ENCODE results near the gene RRM1.

Gene RRM1

DNA sequence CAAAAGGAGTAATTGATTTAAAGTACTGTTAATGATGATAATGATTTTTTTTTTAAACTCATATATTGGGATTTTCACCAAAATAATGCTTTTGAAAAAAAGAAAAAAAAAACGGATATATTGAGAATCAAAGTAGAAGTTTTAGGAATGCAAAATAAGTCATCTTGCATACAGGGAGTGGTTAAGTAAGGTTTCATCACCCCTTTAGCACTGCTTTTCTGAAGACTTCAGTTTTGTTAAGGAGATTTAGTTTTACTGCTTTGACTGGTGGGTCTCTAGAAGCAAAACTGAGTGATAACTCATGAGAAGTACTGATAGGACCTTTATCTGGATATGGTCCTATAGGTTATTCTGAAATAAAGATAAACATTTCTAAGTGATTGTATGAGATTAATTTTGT, 43.9 kb downstream of the RRM1 start:
- TF ChIP-seq TAF1 (IDR thresholded peaks at IDR 0.05; ENCODE audit: borderline replicate concordance, insufficient read depth, low read length) = no peak
- TF ChIP-seq, protein P1, sequence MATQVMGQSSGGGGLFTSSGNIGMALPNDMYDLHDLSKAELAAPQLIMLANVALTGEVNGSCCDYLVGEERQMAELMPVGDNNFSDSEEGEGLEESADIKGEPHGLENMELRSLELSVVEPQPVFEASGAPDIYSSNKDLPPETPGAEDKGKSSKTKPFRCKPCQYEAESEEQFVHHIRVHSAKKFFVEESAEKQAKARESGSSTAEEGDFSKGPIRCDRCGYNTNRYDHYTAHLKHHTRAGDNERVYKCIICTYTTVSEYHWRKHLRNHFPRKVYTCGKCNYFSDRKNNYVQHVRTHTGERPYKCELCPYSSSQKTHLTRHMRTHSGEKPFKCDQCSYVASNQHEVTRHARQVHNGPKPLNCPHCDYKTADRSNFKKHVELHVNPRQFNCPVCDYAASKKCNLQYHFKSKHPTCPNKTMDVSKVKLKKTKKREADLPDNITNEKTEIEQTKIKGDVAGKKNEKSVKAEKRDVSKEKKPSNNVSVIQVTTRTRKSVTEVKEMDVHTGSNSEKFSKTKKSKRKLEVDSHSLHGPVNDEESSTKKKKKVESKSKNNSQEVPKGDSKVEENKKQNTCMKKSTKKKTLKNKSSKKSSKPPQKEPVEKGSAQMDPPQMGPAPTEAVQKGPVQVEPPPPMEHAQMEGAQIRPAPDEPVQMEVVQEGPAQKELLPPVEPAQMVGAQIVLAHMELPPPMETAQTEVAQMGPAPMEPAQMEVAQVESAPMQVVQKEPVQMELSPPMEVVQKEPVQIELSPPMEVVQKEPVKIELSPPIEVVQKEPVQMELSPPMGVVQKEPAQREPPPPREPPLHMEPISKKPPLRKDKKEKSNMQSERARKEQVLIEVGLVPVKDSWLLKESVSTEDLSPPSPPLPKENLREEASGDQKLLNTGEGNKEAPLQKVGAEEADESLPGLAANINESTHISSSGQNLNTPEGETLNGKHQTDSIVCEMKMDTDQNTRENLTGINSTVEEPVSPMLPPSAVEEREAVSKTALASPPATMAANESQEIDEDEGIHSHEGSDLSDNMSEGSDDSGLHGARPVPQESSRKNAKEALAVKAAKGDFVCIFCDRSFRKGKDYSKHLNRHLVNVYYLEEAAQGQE (IDR thresholded peaks at IDR 0.05; ENCODE audit: insufficient read depth in 1 of 2, low read depth in 2 of 2, low read length in 2 of 2) = no peak
- no peak for TF ChIP-seq POLR2AphosphoS5 (IDR thresholded peaks at IDR 0.05; ENCODE audit: low read depth, low read length)
- TF ChIP-seq FOXP2 (optimal IDR thresholded peaks at IDR 0.05; ENCODE audit: borderline replicate concordance, extremely low read depth, extremely low read length, insufficient read depth) = no peak
- TF ChIP-seq SIN3A (IDR thresholded peaks at IDR 0.05; ENCODE audit: borderline replicate concordance, insufficient read depth, low read length) = no peak

DNA sequence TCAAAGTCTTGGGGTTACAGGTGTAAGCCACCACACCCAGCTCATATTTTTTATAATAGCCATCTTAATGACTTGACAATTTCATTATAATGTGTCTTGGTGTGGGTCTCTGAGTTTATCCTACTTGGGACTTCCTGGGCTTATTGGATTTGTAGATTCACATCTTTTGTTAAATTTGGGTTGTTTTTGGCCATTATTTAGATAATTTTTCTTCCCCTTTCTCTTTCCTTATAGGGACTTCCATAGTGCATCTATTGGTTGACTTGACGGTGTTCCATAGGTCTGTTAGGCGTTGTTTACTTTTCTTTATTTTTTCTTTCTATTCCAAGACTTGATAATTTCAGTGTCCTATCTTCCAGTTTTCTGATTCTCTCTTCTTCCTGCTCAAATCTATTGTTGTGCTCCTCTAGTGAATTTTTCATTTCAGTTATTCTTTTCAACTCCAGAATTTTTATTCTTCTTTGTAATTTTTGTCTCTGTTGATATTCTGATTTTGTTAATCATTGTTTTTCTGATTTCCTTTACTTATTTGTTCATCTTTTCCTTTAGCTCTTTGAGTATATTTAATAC, 45.6 kb downstream of the RRM1 start:
- TF ChIP-seq POLR2AphosphoS5 (IDR thresholded peaks at IDR 0.05; ENCODE audit: low read depth, low read length) (no peak), SIN3A (IDR thresholded peaks at IDR 0.05; ENCODE audit: borderline replicate concordance, insufficient read depth, low read length) (no peak), FOXP2 (optimal IDR thresholded peaks at IDR 0.05; ENCODE audit: borderline replicate concordance, extremely low read depth, extremely low read length, insufficient read depth) (no peak), TAF1 (IDR thresholded peaks at IDR 0.05; ENCODE audit: borderline replicate concordance, insufficient read depth, low read length) (no peak)
- TF ChIP-seq, protein P1 (IDR thresholded peaks at IDR 0.05; ENCODE audit: insufficient read depth in 1 of 2, low read depth in 2 of 2, low read length in 2 of 2) = no peak

DNA sequence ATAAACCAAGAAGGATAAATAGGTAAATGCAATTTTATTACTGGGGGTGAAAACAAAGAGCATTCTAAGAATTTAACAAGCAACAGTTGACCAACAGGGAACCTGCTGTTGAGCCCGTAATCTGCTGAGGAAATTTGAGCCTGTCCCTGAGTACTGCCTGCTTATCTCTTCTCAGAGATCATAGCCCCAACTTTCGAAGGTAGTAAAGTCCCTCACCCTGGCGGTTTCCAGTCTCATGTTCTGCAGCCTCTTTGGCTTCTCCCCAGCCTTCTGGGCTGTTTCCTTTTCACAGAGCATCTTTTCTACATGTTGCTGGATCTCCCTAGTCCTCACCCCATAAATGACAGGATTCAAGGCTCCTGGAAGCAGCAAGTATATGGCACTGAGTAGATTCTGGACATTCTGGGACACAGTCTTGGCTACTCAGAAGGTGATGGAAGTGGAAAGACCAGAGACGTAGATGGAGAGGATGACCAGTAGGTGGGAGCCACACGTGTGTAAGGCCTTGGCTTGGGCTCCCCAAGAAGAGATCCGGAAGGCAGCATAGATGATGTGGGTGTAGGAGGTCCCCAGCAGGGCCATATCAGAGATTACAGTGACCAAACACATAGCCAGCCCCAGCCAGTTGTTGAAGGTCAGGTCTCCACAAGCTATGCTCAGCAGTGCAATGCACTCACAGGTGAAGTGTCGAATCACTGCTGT, 51.6 kb downstream of the RRM1 start:
- TF ChIP-seq SIN3A (IDR thresholded peaks at IDR 0.05; ENCODE audit: borderline replicate concordance, insufficient read depth, low read length) = no peak
- TF ChIP-seq, protein P1 (IDR thresholded peaks at IDR 0.05; ENCODE audit: insufficient read depth in 1 of 2, low read depth in 2 of 2, low read length in 2 of 2) = no peak
- no peak for TF ChIP-seq FOXP2 (optimal IDR thresholded peaks at IDR 0.05; ENCODE audit: borderline replicate concordance, extremely low read depth, extremely low read length, insufficient read depth)

DNA sequence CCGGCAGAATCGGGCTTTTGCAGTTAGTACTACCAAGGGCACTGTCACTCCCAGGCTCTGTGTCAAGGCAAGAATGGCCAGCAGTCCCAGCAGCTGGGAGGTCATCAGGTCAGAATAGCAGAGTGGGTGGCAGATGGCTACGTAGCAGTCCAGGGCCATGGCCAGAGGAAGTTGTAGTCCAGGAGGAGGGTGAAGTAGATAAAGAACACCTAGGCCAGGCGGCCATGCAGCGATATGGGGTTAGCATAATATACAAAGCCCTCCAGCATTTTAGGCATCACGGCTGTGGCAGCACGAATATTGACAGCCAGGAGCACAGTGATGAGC, 52.1 kb downstream of the RRM1 start:
- TF ChIP-seq TAF1 (IDR thresholded peaks at IDR 0.05; ENCODE audit: borderline replicate concordance, insufficient read depth, low read length) = no peak
- no peak for TF ChIP-seq POLR2AphosphoS5 (IDR thresholded peaks at IDR 0.05; ENCODE audit: low read depth, low read length)
- TF ChIP-seq, protein P1 (IDR thresholded peaks at IDR 0.05; ENCODE audit: insufficient read depth in 1 of 2, low read depth in 2 of 2, low read length in 2 of 2) = no peak
- no peak for TF ChIP-seq FOXP2 (optimal IDR thresholded peaks at IDR 0.05; ENCODE audit: borderline replicate concordance, extremely low read depth, extremely low read length, insufficient read depth)
- TF ChIP-seq SIN3A (IDR thresholded peaks at IDR 0.05; ENCODE audit: borderline replicate concordance, insufficient read depth, low read length) = no peak

Measured in PFSK-1 (cell line).